Right renal cortex interstitium (tissue), 3 donors: ENCODE results near the gene DCTN2. TPM values are rescaled to one million over a fixed set of nuclear protein-coding genes. Genes with fewer than 3 reads are reported as not detected.
"Not testable (repeated sequence)": the region's sequence is repeated elsewhere in the genome, so short reads cannot be mapped to it uniquely, and the experiment has no call there.

Experiments
- DNase-seq, 3 donors: peaks; one replicate each; pipeline ENCODE4 v3.0.0-alpha.2; 2013; ENCODE audit warnings: low read depth in 3 of 3, low spot score in 2 of 3
- polyA plus RNA-seq, 3 donors: library from polyadenylated mRNA; unstranded; fragments of 120-200 nt; gene quantifications; one replicate each; pipeline ENCODE4 v1.2.1, GENCODE V29; 2013; ENCODE audit not compliant: insufficient read length in 3 of 3

The DCTN2 gene
- polyA plus RNA-seq, 3 donors, result 163 to 179 (median 165) TPM

DNA sequence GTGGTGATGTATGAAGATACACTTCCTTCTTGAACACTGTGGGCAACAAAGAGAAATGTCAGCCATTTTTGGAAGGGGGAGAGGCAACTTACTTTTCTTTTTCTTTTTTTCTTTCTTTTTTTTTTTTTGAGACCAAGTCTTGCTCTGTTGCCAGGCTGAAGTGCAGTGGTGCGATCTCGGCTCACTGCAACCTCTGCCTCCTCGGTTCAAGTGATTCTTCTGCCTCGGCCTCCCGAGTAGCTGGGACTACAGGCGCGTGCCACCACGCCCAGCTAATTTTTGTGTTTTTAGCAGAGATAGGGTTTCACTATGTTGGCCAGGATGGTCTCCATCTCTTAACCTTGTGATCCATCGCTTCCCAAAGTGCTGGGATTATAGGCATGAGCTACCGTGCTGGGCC is 29.3 kb downstream of the DCTN2 start:
- not testable (repeated sequence) for DNase-seq

DNA sequence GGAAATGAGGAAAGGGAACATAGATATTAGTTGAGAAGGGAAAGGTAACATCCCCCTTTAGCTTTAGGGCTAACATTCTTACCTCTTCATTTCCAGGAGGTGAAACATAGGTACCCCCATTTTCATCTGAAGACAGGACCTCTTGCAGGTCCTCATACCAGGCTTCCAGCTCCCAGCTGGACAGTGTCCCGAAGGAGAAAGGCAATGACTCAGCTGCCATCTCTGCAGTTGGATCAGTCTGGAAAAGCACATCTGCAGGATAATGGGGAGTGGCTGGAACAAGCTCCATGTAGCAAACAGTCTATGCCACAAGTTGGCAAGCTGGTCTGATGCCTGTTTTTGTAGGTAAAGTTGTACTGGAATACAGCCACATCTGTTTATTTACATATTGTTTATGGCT is 29.8 kb downstream of the DCTN2 start:
- DNase-seq, result no peak

DNA sequence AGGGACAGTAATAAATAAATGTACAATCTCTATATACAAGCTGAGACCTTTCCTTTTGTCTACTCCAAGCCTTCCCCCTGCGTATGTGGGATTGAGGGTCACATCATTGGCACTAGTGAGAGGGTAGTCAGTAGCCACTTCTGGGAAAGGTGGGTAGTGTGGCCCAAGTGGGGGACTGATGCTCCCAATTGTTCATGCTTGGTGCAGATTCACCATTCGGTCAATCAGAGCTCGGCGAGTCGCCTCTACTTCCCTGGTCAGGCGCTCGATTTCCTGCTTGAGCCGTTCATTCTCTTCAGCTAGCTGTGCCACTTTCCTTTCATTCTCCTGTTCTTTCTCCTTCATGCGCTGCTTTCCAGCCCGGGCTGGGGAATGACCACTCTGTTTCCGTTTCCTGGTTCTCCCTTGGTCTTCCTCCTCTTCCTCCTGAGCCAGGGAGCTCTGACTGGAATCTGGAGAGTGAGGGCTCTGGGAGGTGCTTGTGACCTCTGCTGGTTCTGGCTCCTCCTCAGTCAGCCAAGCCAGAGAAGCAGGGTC is 30.3 kb downstream of the DCTN2 start:
- DNase-seq, result no peak

DNA sequence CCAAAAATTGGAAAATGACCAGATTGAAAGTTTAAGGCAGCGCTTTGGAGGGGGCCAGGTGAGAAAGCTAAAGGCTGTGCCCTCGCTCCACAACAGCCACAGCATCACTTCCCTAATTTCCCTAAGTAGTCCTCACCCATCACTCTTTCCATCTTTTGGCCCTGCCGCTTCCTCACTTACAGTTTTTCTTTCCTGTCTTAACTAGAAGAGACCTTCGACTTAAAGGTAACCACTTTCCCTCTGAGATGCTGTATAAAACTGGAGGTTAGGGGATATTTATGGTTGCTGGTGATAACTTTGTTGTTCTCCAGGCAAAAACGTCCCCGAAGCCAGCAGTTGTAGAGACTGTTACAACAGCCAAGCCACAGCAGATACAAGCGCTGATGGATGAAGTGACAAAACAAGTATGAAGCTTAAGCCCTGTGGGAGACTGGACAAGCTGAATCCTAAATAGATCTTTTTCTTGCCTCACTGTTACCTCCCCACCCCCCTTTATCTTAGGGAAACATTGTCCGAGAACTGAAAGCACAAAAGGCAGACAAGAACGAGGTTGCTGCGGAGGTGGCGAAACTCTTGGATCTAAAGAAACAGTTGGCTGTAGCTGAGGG is 31.0 kb downstream of the DCTN2 start:
- DNase-seq, result no peak

DNA sequence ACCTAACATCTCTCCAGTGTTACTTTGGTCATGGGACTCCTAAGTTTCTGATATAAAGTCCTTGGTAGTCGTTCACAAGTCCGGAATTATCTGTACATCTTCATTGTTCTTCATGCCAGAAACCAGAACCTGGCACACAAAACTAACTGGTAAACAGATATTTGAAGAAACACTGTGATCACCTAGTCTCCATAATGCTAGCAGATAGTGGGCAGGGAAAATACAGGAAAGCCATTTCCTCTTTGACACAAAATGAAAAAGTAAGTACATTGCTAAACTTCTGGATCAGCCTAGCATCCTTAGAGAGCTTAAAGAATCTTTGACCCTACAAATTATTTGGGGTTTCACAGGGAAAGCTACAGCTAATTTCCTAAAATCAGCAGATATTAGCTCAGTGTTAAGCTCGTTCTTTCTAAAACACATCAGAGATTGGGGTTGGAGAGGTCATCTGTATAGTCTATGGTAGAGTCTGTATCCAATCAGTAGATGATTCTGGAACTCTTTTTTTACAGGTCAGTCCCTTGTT is 31.5 kb downstream of the DCTN2 start:
- DNase-seq, result no peak

DNA sequence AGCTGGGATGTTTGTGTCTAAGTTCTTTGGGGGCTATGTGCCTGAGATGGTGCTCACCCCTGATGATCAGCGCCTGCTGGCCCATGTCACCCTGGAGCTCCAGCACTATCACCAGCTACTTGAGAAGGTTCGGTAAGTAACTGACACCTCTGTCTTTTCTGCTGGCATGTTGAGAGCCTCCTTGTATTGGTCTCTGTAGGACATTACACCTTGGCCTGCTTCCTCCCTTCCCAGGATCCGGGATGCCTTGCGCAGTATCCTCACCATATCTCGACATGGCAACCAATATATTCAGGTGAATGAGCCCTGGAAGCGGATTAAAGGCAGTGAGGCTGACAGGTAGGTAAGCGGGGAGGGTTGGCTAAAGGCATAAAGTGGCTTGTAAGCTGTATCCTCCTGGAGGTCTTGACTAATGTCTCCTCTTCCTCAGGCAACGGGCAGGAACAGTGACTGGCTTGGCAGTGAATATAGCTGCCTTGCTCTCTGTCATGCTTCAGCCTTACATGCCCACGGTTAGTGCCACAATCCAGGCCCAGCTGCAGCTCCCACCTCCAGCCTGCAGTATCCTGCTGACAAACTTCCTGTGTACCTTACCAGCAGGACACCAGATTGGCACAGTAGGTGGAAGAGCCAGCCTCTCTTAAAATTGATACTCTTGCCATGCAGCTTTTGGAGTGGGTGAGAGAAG is 32.1 kb downstream of the DCTN2 start:
- DNase-seq, result no peak

DNA sequence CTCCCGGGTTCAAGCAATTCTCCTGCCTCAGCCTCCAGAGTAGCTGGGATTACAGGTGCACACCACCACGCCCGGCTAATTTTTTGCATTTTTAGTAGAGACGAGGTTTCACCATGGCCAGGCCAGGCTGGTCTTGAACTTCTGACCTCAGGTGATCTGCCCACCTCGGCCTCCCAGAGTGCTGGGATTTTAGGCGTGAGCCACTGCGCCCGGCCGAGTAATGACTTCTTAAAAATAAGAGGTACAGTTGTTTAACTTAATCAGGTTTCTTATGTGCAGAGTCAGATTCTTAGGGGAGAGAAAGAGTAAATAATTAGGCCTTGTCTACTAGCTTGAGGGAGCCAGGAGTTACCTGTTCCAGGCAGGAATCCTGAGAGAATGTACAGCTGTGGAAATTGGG is 32.7 kb downstream of the DCTN2 start:
- not testable (repeated sequence) for DNase-seq

DNA sequence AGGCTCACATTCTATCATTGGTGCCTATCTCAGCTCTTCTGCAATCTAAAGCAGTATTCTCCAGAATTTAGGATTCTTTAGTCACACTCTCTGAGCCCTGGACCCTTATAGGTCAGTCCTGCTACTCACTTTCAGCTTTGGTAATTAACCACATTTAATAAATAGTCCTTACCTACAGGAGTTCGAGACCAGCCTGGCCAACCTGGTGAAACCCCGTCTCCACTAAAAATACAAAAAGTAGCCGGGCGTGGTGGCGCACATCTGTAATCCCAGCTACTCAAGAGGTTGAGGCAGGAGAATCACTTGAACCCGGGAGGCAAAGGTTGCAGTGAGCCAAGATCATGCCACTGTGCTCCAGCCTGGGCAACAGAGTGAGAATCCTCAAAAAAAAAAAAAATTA is 33.3 kb downstream of the DCTN2 start:
- not testable (repeated sequence) for DNase-seq

DNA sequence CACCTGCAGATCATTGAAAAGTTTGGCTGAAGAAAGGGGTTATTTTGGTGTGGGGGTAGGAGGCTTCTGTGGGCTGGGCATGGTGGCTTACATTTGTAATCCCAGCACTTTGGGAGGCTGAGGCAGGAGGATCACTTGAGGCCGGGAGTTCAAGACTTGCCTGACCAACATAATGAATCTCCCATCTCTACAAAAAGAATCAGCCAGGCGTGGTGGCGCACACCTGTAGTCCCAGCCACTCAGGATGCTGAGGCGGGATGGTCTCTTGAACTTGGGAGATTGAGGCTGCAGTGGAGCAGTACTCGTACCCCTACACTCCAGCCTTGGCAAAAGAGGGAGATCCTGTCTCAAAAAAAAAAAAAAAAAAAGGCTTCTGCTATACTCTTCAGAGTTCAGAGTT is 33.7 kb downstream of the DCTN2 start:
- no peak for DNase-seq

DNA sequence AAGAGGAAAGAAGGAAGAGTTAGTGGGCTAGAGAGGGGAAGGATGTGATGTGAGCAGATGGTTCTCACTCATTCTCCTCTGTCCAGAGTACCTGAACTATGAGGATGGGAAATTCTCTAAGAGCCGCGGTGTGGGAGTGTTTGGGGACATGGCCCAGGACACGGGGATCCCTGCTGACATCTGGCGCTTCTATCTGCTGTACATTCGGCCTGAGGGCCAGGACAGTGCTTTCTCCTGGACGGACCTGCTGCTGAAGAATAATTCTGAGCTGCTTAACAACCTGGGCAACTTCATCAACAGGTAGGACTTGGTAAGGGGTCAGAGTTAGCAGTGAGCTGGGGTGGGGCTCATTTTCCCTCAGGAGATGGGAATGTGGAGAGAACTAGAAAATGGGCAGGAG is 34.3 kb downstream of the DCTN2 start:
- DNase-seq, result no peak

DNA sequence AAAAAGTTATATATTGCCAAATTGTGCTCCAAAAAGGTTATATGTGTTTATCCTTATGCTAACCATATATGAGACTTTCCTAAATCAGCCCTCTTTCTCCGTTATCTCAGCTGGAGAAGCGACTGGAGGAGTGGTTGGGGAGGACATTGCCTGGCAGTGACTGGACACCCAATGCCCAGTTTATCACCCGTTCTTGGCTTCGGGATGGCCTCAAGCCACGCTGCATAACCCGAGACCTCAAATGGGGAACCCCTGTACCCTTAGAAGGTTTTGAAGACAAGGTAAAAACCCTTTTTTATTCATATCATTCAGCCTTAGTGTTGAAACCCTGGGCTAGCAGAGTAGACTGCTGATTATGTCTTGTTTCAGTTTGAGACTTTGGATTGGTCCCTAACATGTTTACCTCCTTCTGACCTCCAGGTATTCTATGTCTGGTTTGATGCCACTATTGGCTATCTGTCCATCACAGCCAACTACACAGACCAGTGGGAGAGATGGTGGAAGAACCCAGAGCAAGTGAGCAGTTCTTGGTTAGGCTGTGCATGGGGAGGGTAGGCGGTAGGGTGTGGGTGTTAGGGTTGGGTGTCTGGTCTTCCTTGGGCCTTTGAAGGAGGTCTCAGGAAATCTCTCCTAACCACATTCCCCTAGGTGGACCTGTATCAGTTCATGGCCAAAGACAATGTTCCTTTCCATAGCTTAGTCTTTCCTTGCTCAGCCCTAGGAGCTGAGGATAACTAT is 35.2 kb downstream of the DCTN2 start:
- DNase-seq, result no peak

DNA sequence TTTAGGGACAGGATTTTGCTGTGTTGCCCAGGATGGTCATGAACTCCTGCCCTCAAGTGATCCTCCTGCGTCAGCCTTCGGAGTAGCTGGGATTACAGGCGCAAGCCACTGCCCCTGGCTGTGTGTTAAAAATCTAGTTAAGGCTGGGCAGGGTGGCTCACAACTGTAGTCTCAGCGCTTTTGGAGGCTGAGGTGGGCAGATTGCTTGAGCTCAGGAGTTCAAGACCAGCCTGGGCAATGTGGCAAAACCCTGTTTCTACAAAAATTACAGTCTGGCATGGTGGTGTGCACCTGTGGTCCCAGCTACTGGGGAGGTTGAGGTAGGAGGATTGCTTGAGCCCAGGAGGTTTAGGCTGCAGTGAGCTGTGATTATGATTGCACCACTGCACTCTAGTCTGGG is 35.8 kb downstream of the DCTN2 start:
- no peak for DNase-seq

DNA sequence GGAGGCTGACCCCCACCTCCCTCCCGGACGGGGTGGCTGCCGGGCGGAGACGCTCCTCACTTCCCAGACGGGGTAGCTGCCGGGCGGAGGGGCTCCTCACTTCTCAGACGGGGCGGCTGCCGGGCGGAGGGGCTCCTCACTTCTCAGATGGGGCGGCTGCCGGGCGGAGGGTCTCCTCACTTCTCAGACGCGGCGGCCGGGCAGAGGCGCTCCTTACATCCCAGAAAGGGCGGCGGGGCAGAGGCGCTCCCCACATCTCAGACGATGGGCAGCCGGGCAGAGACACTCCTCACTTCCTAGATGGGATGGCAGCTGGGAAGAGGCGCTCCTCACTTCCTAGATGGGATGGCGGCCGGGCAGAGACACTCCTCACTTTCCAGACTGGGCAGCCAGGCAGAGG is 39.2 kb downstream of the DCTN2 start:
- DNase-seq, result not testable (repeated sequence)

DNA sequence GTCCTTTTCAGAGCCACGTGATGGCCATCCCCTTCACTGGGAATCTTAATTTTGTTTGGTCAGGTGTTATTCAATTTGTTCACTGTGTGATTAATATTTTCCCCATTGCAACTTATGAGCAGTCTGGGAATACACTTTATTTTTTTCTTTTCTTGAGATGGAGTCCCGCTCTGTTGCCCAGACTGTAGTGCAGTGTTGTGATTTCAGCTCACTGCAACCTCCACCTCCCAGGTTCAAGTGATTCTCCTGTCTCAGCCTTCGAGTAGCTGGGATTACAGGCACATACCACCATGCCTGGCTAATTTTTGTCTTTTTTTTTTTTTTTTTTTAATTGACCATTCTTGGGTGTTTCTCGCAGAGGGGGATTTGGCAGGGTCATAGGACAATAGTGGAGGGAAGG is 40.5 kb downstream of the DCTN2 start:
- DNase-seq, result not testable (repeated sequence)

DNA sequence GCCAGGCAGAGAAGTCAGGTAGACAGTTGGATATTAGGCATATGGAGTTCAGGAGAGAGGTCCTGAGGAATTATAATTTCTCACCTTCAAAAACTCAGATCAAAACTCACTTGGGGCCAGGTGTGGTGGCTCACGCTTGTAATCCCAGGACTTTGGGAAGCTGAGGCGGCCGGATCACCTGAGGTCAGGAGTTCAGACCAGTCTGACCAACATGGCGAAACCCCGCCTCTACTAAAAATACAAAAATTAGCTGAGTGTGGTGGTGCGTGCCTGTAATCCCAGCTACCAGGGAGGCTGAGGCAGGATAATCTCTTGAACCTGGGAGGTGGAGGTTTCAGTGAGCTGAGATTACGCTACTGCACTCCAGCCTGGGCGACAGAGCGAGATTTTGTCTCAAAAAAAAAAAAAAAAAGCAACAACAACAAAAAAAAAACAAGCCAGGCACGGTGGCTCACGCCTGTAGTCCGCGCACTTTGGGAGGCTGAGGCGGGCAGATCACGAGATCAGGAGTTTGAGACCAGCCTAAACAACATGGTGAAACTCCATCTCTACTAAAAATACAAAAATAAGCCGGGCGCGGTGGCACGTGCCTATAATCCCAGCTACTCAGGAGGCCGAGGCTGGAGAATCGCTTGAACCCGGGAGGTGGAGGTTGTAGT is 44.6 kb downstream of the DCTN2 start:
- DNase-seq, result not testable (repeated sequence)

DNA sequence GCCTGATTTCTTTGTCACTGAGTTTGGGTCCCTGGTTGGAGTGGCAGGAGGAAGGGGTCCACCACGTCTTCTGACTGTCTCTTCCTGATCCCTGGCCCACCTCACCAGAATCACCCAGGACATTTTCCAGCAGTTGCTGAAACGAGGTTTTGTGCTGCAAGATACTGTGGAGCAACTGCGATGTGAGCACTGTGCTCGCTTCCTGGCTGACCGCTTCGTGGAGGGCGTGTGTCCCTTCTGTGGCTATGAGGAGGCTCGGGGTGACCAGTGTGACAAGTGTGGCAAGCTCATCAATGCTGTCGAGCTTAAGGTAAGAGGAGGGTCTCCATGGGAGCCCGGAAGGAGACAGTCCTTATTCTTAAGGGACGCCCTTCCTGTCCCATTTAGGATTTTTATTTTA is 46.8 kb downstream of the DCTN2 start:
- DNase-seq, result no peak

DNA sequence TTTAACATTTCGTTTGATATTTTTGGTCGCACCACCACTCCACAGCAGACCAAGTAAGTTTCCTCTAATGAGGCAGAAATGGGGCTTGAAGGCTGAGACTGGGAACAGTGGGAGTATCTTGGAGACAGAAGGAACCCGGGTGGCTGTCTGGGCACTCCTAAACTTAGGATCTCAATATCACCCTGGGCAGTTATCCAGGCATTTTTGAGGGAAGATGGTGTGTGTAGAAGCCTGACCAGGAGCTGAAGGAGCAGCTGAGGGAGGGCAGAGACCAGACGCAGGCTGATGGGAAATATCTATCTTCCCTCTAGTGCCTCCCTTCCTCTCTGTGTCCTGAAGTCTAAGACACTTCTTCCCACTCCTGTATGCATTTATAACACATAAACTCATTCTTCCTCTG is 48.4 kb downstream of the DCTN2 start:
- DNase-seq, result no peak

DNA sequence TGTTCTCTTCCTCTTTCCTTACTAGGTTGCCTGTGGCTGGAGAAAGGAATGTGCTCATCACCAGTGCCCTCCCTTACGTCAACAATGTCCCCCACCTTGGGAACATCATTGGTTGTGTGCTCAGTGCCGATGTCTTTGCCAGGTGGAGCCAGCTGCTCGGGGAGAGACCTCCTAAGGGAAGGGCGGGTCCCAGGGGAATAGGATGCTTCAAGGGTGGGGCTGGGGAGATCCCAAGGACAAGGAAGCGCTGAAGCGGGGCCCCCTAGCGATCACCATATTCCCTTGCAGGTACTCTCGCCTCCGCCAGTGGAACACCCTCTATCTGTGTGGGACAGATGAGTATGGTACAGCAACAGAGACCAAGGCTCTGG is 48.9 kb downstream of the DCTN2 start:
- DNase-seq, result no peak

DNA sequence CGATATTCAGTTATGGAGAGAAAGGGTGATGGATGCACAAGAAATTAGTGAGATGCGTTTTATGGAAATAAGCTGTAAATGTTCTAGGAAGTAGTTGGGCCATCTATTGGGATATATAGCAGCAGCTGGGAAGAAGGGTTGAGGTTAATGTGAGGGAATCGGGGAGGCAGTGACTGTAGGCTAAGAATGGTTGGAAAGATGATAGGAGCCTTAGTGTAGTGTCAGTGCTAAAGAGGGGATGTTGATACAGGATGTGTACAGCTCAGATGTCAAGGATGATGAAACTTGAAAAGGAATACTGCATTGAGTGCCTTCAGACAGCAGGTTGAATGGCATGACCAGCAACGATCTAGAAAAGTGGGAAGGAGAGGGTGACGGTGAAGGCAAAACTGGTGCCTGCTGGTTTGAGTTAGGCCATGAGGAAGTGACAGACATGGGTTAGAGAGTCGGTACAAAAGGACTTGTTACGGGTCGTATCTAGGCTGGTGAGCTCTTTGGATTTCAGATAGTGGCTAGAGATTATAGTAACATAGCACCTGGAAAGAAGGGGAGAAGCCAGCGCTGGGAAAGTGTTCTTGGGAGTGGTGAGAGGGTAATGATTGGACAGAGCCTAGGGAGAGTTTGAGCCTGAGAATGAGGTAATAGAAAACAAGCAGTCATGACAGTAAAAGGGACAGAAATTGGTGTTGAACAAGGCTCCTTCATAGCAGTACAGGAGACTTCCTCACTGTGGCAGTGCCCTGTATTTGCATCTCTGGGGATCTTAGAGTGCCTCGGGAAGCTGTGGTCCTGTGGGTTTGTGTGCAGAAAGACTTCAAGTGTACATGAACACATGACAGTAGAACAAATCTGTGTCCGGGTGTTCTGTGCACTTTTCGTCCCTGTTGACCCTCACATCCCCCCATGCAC is 49.5 kb downstream of the DCTN2 start:
- no peak for DNase-seq

DNA sequence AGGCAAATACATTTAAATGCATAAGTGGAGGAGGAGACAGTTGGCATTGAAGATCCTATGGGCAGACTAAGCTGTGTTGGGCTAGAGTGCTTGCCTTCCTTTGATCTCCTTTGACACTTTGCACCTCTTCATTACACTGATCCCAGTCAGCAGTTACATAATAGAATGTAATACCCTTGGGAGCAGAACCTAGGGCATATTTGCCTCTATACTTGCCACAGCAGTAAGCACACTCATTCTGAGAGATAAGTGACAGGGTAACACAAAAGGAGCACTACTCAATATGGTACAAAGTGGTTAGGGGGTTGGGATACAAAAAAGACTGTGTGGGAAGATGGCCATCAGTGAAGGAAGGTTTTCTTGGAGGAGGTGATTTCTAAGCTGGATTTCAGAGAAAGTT is 50.2 kb downstream of the DCTN2 start:
- DNase-seq, result no peak
